Measurements from ENCODE around the gene PLCE1.

GRCh38 chr10:94005050-94005449 lies 11.3 kb downstream of the PLCE1 start:
- TF ChIP-seq ZNF384 (IDR thresholded peaks at IDR 0.05) (no peak), FOXM1 (IDR thresholded peaks at IDR 0.05; ENCODE audit: borderline replicate concordance) (no peak), BHLHE40 (IDR thresholded peaks at IDR 0.05; ENCODE audit: borderline replicate concordance) (no peak), ELF4 (IDR thresholded peaks at IDR 0.05) (no peak), SP1 (IDR thresholded peaks at IDR 0.05) (no peak), FOXA1 (IDR thresholded peaks at IDR 0.05) (no peak), FOXK2 (IDR thresholded peaks at IDR 0.05) (no peak)

All from HEK293T (cell line).